Measurements from ENCODE around the gene UNC5B.

UNC5B gene

GRCh38 chr10:71235808-71236207, 23.4 kb downstream of the UNC5B start:
- ATAC-seq (ENCODE audit: low read depth), result no peak
- DNase-seq (ENCODE audit: low spot score), result no peak
- Histone ChIP-seq H3K4me1 (ENCODE audit: insufficient read depth, poor library complexity, severe bottlenecking) (no peaks in the 10 kb centered on the region), H3K27ac (ENCODE audit: poor library complexity, severe bottlenecking) (no peak overlapping the region), H3K27me3 (ENCODE audit: insufficient read depth, poor library complexity, severe bottlenecking) (no peaks in the 10 kb centered on the region), H3K4me3 (ENCODE audit: severe bottlenecking) (no peak overlapping the region), H3K36me3 (ENCODE audit: low read depth) (no peaks in the 10 kb centered on the region), H3K9me3 (ENCODE audit: severe bottlenecking) (no peaks in the 10 kb centered on the region)
- TF ChIP-seq CTCF (IDR thresholded peaks at IDR 0.05; ENCODE audit: poor library complexity, severe bottlenecking), result no peak

GRCh38 chr10:71236286-71236685, 23.9 kb downstream of the UNC5B start:
- no peaks in the 10 kb centered on the region for H3K36me3 ChIP-seq (ENCODE audit: low read depth)
- no peak for TF ChIP-seq CTCF (IDR thresholded peaks at IDR 0.05; ENCODE audit: poor library complexity, severe bottlenecking)
- no peaks in the 10 kb centered on the region for H3K27me3 ChIP-seq (ENCODE audit: insufficient read depth, poor library complexity, severe bottlenecking)
- H3K27ac ChIP-seq (ENCODE audit: poor library complexity, severe bottlenecking), result no peak overlapping the region
- no peak overlapping the region for H3K4me3 ChIP-seq (ENCODE audit: severe bottlenecking)
- H3K4me1 ChIP-seq (ENCODE audit: insufficient read depth, poor library complexity, severe bottlenecking), result no peaks in the 10 kb centered on the region
- H3K9me3 ChIP-seq (ENCODE audit: severe bottlenecking), result no peaks in the 10 kb centered on the region
- no peak for ATAC-seq (ENCODE audit: low read depth)
- no peak for DNase-seq (ENCODE audit: low spot score)

GRCh38 chr10:71236822-71237682, 24.7 kb downstream of the UNC5B start:
- DNase-seq (ENCODE audit: low spot score) (no peak), ATAC-seq (ENCODE audit: low read depth) (no peak)
- TF ChIP-seq CTCF (IDR thresholded peaks at IDR 0.05; ENCODE audit: poor library complexity, severe bottlenecking), result no peak
- Histone ChIP-seq H3K36me3 (ENCODE audit: low read depth) (no peaks in the 10 kb centered on the region), H3K27ac (ENCODE audit: poor library complexity, severe bottlenecking) (no peak overlapping the region), H3K4me3 (ENCODE audit: severe bottlenecking) (no peak overlapping the region), H3K9me3 (ENCODE audit: severe bottlenecking) (no peaks in the 10 kb centered on the region), H3K4me1 (ENCODE audit: insufficient read depth, poor library complexity, severe bottlenecking) (no peaks in the 10 kb centered on the region), H3K27me3 (ENCODE audit: insufficient read depth, poor library complexity, severe bottlenecking) (no peaks in the 10 kb centered on the region)

GRCh38 chr10:71237843-71238623, 25.7 kb downstream of the UNC5B start:
- H3K4me3 ChIP-seq (ENCODE audit: severe bottlenecking), result no peak overlapping the region
- H3K9me3 ChIP-seq (ENCODE audit: severe bottlenecking), result no peaks in the 10 kb centered on the region
- H3K36me3 ChIP-seq (ENCODE audit: low read depth), result no peaks in the 10 kb centered on the region
- H3K27me3 ChIP-seq (ENCODE audit: insufficient read depth, poor library complexity, severe bottlenecking), result no peaks in the 10 kb centered on the region
- DNase-seq (ENCODE audit: low spot score), result no peak
- ATAC-seq (ENCODE audit: low read depth), result no peak
- H3K27ac ChIP-seq (ENCODE audit: poor library complexity, severe bottlenecking), result no peak overlapping the region
- no peaks in the 10 kb centered on the region for H3K4me1 ChIP-seq (ENCODE audit: insufficient read depth, poor library complexity, severe bottlenecking)
- TF ChIP-seq CTCF (IDR thresholded peaks at IDR 0.05; ENCODE audit: poor library complexity, severe bottlenecking), result no peak

Data from RWPE2 (cell line).